Cardiac muscle cell (in vitro differentiated cells and primary cell): ENCODE data around the gene MAP3K9. TPM values are rescaled to one million over a fixed set of nuclear protein-coding genes. Genes with fewer than 3 reads are reported as not detected.

Experiments used
- DNase-seq, 2 donors: peaks; one replicate each; pipeline versions ENCODE4 v3.0.0 to v3.0.0-alpha.2; 2010 to 2017; ENCODE audit warnings: low read depth in 1 of 2, low spot score in 1 of 2
- H3K27ac ChIP-seq: fragments of 200-600 bp; sonication (generic); 2 replicates; pipeline ENCODE4 v1.5.1; 2016
- H3K27me3 ChIP-seq: fragments of 200-600 bp; sonication (generic); 2 replicates; pipeline ENCODE4 v1.6.0; 2016; ENCODE audit warnings: control low read depth
- H3K36me3 ChIP-seq: fragments of 200-600 bp; sonication (generic); 2 replicates; pipeline ENCODE4 v1.5.1; 2016; ENCODE audit warnings: control low read depth
- H3K4me1 ChIP-seq: fragments of 200-600 bp; sonication (generic); 2 replicates; pipeline ENCODE4 v1.8.1; 2017; ENCODE audit warnings: low read depth, mild to moderate bottlenecking, mixed run types
- H3K4me3 ChIP-seq: fragments of 200-600 bp; sonication (generic); 2 replicates; pipeline ENCODE4 v1.5.1; 2016; ENCODE audit warnings: mild to moderate bottlenecking
- H3K9me3 ChIP-seq: fragments of 200-600 bp; sonication (generic); 2 replicates; pipeline ENCODE4 v1.5.1; 2017; ENCODE audit warnings: low read depth, mild to moderate bottlenecking, control low read depth
- CTCF ChIP-seq: IDR thresholded peaks from 2 replicates; pipeline ENCODE4 v1.5.1; 2012; ENCODE audit warnings: low read depth, mild to moderate bottlenecking, low read length
- polyA plus RNA-seq: library from polyadenylated mRNA; unstranded; fragments of >200 nt; fragmentation: Nextera tagmentation; extraction: Ambion mirVana; gene quantifications from 2 replicates; pipeline ENCODE4 v1.2.1, GENCODE V29; 2016
- total RNA-seq: library from RNA; depleted of rRNA; stranded (reverse); fragments of >200 nt; gene quantifications from 2 replicates; pipeline ENCODE4 v1.2.3, GENCODE V29; 2016

Gene MAP3K9
- total and polyA plus RNA-seq, 2 experiments from 2014 or later, result 5.4 to 7.4 TPM

- Histone ChIP-seq H3K9me3 (no peaks in the 10 kb centered on the region), H3K27me3 (peaks cover 6% of the 10 kb centered on the region), H3K4me1 (peaks cover 7% of the 10 kb centered on the region), H3K4me3 (no peak overlapping the region), H3K27ac (no peak overlapping the region), H3K36me3 (no peaks in the 10 kb centered on the region)
- DNase-seq, result no peak
- TF ChIP-seq CTCF, result no peak
These were observed 5.2 kb upstream of the MAP3K9 start for GRCh38 chr14:70814466-70814865.

GRCh38 chr14:70812124-70812818 lies 3.0 kb upstream of the MAP3K9 start:
- Histone ChIP-seq H3K27me3 (no peaks in the 10 kb centered on the region), H3K27ac (no peak overlapping the region), H3K36me3 (no peaks in the 10 kb centered on the region), H3K9me3 (no peaks in the 10 kb centered on the region), H3K4me1 (peaks cover 16% of the 10 kb centered on the region), H3K4me3 (no peak overlapping the region)
- DNase-seq, result no peak
- TF ChIP-seq CTCF, result no peak

GRCh38 chr14:70811578-70811977 lies 2.3 kb upstream of the MAP3K9 start:
- Histone ChIP-seq H3K4me3 (no peak overlapping the region), H3K4me1 (peaks cover 16% of the 10 kb centered on the region), H3K27ac (no peak overlapping the region), H3K36me3 (no peaks in the 10 kb centered on the region), H3K9me3 (no peaks in the 10 kb centered on the region), H3K27me3 (no peaks in the 10 kb centered on the region)
- DNase-seq, result no peak
- no peak for TF ChIP-seq CTCF

DNA sequence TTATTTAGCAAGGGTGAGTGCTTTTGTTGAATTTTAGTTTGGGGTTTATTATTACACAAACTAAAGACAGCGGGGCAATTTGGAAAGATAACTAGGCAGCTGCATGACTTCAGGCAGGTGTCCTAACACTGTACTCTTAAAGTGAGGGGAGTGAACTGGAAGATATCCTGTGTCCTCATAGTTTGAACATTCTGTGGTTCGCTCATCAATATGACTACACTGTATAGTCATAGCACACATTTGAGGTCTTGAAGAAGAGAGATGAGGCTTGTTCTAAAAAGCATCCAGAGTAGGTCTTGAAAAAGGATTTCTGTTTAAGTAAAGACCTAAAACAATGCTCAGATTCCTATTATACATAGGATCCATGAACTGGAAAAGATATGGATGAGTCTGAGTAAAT lies 1.7 kb upstream of the MAP3K9 start:
- no peak for TF ChIP-seq CTCF
- Histone ChIP-seq H3K4me1 (peaks cover 16% of the 10 kb centered on the region), H3K9me3 (no peaks in the 10 kb centered on the region), H3K36me3 (no peaks in the 10 kb centered on the region), H3K4me3 (no peak overlapping the region), H3K27me3 (no peaks in the 10 kb centered on the region), H3K27ac (no peak overlapping the region)
- DNase-seq, result no peak

DNA sequence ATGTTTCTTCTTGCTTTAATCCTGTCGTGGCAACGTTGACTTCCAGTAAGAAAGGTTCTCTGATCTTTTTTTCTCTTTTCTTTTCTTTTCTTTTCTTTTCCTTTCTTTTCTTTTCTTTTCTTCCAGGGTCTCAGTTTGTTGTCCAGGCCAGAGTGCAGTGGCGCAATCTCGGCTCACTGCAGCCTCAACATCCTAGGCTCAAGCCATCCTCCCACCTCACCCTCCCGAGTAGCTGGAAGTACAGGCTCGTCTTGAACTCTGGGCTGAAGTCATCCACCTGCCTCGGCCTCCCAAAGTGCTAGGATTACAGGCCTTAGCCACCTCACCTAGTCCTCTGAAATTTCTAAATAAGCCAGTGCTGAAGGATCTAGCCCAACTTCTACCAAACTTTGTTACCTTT lies 1.3 kb upstream of the MAP3K9 start:
- DNase-seq, result no peak
- Histone ChIP-seq H3K27ac (no peak overlapping the region), H3K9me3 (no peaks in the 10 kb centered on the region), H3K36me3 (no peaks in the 10 kb centered on the region), H3K27me3 (no peaks in the 10 kb centered on the region), H3K4me3 (peak overlapping the region; percentile 95), H3K4me1 (peaks cover 16% of the 10 kb centered on the region)
- no peak for TF ChIP-seq CTCF
